GM12891 (cell line): ENCODE data around the gene RIMBP2.

ENCODE experiments used
- PAX5 ChIP-seq: IDR thresholded peaks from 2 replicates; pipeline ENCODE4 v1.6.1; 2011; ENCODE audit warnings: low read length, moderate library complexity, mild to moderate bottlenecking; ENCODE audit not compliant: insufficient read depth, severe bottlenecking
- POLR2A ChIP-seq: IDR thresholded peaks from 2 replicates; pipeline ENCODE4 v1.6.1; 2011; ENCODE audit warnings: low read depth, low read length, control low read depth
- POLR2AphosphoS5 ChIP-seq: IDR thresholded peaks from 2 replicates; pipeline ENCODE4 v1.6.1; 2011; ENCODE audit warnings: low read depth, low read length, control low read depth
- POU2F2 ChIP-seq: IDR thresholded peaks from 2 replicates; pipeline ENCODE4 v1.6.1; 2011; ENCODE audit warnings: low read depth, mild to moderate bottlenecking, control low read depth, low read length, moderate library complexity
- SPI1 ChIP-seq: IDR thresholded peaks from 2 replicates; pipeline ENCODE4 v1.6.1; 2011; ENCODE audit warnings: low read depth, low read length, control low read depth
- TAF1 ChIP-seq: IDR thresholded peaks from 2 replicates; pipeline ENCODE4 v1.6.1; 2011; ENCODE audit warnings: low read depth, low read length, control low read depth

- TF ChIP-seq SPI1 (no peak), POLR2AphosphoS5 (no peak), POLR2A (no peak), POU2F2 (no peak), TAF1 (no peak), PAX5 (no peak)
Observed at GRCh38 chr12:130530429-130530828, 185.7 kb downstream of the RIMBP2 start.
